Nucleus accumbens (tissue), 56 donors: ENCODE measurements around the gene KSR1.

Source experiments
- DNase-seq, 56 donors: peaks; one replicate each; lab custom pipeline; 2025; lab: John Stamatoyannopoulos, UW

The KSR1 gene

DNA sequence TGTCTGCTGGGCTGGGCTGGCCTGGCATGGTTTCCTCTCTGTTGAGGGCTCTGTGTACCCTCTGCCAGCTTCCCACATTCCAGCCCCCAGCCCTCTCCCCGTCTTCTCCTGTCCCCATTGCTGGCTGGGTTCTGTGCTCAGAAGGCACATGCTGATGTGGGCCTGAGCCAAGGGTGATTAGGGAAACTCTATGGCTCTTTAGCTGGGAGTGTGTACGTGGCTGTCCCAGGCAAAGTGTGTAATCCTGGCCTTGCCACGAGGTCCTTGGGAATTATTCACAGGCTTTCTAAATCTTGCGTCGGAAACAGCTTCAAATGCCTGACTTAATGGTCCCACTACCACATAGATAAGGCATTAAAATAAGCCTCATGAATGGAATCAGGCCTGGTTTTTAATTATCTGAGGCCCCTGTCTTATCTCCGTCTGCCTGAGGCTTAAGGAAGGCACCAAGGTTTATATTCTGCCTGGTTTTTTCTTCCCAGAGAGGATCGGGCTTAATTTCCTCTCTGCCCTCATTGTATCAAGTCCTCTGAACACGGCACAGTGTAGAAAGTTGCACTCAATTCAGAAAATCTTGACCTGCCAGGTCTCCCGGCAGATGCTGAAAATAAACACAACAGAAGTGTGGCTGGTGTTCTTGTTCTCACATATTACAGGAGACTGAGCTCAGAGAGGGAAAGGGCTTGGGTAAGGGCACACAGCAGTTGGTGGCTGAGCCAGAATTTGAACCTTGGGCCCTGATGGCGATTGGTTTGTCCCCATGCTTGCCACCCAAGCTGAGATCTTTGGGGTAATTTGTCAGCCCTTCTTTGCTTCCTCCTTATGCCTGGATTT lies 121.9 kb downstream of the KSR1 start:
- peak in 2 of 56 donors; percentile 7 to 31 for DNase-seq

DNA sequence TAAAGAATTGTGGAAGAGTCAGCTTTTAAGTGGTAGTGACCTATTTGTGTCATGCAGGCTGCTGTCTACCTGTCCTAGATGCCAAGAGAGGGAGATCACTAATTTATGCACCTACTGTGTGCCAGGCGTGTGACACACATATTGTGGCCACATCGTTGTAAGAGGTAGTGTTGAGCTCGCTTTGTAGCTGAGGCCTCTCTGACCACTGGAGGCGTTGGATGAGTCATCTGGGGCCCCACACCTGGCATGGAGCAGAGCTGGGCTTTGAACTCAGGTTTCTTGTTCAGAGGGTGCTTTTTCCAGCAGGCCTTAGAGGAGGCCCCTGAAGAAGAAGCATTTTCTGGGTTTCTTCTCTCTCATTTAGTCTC lies 122.5 kb downstream of the KSR1 start:
- no peak for DNase-seq

DNA sequence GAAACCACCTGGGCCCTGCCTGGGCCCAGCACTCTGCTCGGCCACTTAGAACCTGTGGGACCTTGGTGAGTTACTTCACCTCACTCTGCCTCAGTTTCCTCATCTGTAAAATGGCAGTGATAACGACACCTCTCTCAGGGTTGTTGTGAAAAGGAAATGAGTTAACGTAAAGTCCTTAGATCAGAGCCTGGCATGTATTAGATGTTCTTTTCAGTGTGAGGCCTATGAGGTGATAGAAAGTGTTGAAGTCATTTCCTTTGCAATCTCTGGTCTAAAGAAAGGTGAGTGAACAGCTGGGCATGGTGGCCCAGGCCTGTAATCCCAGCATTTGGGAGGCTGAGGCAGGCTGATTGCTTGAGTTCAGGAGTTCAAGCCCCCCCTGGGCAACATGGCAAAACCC lies 123.1 kb downstream of the KSR1 start:
- DNase-seq: no peak

DNA sequence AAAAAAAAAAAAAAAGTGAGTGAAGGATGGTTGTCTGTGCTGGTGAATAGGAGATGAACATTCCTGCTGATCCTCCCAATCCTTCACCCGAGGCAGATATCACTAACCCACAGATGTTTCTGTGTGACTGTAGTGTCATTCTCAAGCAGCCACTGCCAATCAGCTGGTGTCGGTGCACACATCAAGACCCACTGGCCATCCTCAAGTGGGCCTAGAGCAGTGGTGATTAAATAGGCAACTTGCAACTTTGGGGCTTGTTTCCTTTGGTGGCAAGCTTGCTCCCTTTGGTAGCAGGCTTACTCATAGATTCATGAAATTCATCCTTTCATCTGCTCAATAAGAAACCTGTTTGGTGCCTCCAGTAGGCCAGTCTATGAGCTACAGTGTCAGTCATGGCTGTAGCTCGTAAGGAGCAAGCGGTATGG lies 123.7 kb downstream of the KSR1 start:
- DNase-seq: no peak

DNA sequence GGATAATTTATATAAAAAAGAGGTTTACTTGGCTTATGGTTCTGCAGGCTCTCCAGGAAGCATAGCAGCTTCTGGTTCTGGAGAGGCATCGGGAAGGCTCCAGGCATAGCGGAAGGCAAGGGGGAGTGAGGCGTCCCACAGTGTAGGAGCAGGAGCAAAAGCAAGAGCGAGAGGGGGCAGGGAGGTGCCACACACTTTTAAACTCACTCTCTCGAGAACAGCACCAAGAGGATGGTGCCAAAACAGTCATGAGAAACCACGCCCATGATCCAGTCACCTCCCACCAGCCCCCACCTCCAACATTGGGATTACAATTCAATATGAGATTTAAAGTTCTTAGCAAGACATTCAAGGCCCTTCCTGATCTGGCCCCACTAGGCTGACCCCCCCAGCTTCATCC lies 124.8 kb downstream of the KSR1 start:
- no peak for DNase-seq

DNA sequence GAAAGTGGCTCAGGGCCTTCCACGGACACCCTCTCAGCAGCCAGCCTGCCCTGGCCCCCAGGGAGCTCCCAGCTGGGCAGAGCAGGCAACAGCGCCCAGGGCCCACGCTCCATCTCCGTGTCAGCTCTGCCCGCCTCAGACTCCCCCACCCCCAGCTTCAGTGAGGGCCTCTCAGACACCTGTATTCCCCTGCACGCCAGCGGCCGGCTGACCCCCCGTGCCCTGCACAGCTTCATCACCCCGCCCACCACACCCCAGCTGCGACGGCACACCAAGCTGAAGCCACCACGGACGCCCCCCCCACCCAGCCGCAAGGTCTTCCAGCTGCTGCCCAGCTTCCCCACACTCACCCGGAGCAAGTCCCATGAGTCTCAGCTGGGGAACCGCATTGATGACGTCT lies 126.4 kb downstream of the KSR1 start:
- DNase-seq: no peak

DNA sequence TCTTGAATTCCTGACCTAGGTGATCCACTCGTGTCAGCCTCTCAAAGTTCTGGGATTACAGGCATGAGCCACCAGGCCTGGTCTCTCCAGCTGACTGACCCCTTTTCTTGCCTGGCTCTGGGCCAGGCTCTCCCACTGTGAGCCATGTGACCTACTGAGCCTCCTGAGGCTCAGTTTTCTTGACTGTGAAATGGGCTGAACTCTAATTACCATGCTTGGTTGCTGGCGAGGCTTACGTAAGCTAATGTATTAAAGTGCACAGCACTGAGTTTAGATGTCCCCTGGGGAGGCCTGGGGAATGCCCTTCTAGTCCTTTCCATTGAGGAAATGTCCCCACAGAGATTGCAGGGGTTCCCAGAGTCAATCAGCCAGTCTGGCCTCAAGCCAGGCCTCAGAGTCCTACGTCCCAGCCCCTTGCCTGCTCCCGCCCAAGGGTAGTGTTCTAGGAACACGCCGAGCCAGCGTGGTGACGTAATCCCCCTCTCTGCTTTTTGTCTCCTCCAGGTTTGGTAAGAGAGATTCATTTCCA lies 129.0 kb downstream of the KSR1 start:
- no peak for DNase-seq

DNA sequence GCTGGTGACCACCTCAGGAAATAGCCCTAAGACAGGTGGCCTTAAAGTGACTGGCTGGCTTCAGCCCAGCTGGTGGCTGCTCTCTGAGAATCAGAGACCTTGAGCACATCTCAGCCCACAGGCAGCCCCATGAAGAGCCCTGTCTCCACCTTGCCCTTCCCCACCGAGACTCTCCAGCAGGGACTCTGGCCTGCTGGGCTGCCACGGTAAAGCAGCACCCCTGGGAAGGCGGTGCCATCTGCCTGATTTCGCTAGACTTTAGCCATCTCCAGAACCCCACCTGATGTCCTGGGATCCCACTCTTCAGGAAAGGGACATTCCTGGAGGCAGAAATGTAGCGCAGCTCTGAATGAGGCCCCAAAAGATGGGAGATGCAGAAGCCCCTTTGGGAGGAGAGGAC lies 129.5 kb downstream of the KSR1 start:
- no peak for DNase-seq

DNA sequence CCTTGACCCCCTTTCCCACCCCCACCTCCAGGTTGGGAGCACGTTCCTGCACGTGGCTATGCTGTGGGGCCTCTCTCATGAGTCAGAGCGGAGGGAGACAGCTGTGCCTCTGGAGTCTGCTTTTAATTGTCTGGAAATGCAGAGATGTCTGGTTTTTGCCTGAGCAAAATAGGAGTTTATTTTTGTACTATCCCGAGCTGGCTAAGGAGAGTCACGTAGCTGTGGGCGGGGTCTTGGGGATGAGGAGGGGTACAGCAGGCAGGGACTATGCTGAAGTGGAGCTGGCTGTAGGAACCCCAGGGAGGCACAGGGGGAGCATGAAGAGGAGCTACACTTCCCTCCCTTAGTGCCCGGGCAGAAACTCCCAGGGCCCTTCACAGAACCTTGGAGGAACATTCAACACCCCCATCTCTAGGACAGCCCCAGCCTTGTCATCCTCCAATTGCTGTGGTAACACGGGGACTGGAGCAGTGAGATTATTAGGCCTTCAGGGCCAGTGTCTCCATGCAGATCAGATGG lies 130.0 kb downstream of the KSR1 start:
- DNase-seq: no peak

DNA sequence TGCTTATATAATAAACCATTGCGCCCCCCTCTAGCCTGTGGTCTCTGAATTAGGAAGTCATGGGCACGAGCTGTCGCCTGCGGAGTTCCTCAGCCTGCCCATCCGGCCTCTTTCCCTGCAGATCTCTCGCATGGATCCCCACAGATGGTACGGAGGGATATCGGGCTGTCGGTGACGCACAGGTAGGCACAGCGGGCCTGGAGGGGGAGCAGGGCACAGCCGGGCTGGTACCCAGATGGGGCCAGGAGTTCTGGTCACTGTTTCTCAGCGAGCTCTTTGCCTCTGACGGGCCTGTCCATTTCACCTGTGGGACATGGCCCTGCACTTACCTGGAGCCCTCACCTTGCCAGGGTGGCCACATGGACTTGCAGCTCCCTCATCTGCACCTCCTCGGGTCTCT lies 132.1 kb downstream of the KSR1 start:
- DNase-seq: no peak

DNA sequence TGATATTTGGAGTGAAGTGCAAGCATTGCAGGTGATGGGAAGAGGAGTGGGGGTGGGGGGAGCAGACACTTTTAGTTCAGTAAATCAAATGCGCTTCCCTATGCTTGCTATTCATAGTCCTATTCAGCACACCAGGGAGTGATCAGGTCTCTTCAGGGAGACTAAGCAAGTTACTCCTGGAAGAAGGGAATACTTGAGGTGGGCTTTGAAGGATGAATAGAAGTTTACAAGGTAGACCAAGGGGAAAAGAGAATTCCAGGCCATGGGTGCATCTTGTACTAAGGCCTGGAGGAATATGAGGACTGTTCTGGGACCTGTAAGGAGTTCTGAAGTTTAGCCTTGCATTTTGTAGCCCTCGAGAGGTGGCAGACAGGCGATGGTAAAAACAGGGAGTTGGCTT lies 134.6 kb downstream of the KSR1 start:
- DNase-seq: no peak

DNA sequence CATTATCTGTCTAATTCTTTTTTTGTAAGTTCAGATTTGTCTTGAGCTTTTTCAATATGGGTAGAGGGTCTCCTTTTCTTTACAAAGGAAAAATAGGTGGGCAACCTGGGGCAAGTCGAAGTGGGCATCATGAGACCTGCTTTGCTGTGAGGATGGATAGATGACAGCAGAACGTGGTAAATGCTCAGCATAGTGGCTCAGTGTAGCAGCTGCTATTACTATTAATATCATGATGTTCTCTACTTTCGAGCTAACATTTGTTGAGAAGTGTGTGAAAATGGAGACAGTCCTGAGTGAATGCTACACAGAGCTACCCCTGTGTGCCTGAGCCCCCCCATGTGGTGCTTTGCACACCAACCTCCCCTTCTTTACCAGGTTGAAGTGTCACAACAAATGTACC lies 135.7 kb downstream of the KSR1 start:
- DNase-seq: no peak

DNA sequence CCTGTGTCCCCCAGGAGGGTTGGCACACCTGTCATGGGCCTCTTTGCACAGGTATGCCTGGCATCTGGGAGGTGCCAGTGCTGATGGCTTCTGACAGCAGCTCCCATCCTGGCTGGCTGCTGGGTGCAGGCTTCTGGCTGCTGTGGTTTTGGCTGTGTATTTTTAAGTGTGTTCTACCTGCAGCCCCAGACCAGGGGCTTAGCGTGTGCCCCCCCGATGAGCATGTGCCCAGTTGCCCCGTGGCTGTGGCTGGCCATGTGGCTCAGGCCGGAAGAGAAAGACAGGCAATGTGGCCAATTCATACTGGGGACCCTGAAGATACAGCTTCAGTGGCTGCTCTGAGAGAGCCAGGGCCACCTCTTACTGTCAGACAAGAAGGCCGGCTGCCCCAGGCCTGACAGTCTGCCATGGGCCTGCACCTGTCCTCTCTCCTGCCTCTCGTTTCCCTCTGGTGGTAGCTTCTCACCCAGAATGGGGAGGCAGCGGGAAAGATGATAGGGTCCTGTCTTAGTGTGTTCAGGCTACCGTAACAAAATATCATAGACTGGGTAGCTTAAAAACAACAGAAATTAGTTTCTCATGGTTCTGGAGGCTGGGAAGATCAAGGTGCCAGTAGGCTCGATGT lies 137.1 kb downstream of the KSR1 start:
- no peak for DNase-seq

DNA sequence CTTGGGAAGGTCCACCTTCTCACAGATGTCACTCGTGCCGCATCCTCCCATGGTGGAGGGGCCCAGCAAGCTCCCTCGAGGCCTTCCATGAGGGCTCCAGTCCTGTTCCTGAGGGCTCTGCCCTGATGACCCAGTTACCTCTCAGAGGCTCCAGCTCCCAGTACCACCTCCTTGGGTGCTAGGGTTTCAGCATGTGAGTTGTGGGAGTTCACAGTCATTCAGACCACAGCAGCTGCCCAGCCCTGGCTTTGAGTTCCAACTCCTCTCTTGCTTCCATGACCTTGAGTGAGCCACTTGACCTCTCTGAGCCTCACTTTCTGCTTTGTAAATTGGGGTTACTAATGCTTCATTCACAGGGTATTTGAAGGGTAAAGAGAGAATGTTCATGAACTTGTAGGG lies 137.6 kb downstream of the KSR1 start:
- DNase-seq: no peak

DNA sequence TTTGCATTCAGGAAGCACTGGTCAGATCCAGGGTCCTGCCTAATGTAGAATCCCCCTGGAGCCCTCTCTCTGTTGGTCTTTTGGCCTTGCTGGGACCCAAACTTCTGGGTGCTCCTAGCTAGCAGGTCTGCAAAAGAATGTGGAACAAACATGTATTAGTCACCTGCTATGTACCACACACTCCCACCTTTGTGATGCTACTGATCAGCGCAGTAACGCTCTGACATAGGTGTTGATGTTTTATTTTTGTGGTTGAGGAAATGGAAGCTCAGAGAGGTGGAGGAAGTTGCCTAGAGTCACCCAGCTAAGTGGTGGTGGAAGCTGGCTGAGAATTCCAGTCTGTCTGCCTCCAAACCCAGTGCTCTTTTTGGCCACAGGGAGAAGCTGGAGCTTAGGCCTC lies 139.0 kb downstream of the KSR1 start:
- DNase-seq: no peak

DNA sequence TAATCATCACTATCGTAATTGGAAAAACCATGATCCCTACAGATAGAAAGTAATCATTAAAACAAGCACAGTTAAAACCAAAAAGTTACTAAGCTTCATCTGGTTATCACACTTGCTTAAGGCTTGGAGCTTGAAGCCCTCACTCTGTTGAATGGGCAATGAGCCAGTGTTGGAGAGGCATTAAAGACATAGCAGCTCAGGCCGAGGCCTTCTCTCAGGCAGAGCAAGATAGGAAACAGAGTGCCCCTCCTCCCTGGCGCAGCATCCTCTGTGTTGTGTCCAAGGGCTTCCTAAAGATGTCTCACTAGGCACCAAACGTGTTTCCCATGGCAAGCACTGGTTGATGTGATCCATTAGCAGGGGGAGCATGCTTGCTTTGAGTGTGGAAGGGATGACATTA lies 139.8 kb downstream of the KSR1 start:
- DNase-seq: peak in 1 of 56 donors; percentile 4

DNA sequence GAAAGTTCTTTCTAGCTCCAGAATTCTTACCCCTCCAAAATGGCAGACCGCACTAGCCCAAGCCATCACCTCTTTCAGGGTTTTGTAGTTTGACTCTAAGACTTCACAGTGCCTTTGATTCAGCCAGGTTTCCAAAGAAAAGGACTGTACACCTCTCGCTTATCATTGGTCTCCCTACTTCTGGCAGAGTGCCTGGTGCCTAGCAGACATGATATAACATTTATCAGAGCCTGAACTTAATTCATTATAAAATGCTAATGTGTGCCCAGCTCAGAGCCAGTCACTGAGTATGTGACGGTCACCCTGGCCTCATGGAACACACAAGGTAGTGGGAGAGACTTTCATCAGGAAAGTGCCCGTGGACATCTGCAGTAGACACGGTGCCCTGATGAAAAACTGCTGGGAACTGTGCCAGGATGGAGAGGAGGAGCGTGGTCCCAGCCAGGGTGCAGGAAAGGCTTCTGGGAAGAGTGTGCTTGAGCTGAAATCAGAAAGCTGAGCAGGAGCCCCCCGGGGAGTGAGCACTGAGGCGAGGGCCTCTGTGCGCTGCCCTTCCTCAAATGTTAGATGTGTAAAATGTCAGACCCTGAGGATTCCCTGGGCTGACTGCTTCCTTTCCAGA lies 140.4 kb downstream of the KSR1 start:
- DNase-seq: peak in 3 of 56 donors; percentile 1 to 20 (median 5)

DNA sequence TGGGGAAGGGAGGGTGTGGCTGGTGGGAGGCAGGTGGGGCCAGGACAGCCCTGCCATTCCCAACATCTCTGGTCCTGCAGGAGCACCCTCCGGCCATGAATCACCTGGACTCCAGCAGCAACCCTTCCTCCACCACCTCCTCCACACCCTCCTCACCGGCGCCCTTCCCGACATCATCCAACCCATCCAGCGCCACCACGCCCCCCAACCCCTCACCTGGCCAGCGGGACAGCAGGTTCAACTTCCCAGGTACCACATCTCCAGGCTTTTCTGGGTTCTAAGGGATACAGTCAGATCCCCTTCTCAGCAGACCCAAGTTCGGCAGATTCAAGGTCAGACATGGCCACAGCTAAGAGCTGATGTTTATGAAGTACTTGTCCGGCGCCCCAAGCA lies 140.9 kb downstream of the KSR1 start:
- DNase-seq: no peak

DNA sequence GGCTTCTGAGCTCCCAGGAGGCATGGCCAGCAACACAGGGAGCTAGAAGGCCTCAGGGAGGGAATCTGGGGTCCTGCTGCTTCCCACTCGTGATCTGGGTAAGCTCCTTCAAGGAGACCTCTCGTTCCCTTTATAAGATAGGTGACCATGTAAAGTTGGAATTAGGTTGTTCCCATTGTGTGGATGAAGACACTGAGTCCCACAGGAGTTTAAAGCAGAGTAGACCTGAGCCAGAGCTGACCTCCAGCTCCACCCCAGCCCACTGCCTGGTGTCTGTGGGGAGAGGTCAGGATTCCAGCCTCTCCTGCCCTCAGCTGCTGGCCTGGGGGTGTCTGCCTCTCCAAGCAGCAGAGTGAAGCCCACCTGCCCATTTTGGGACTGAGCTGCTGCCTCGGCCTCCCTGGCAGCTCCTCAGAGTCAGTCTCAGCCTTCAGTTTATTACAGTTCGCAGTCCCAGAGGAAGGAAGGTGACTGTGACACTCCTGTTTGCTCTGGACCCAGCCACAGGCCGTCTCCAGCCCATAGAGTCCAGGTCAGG lies 141.6 kb downstream of the KSR1 start:
- DNase-seq: no peak

DNA sequence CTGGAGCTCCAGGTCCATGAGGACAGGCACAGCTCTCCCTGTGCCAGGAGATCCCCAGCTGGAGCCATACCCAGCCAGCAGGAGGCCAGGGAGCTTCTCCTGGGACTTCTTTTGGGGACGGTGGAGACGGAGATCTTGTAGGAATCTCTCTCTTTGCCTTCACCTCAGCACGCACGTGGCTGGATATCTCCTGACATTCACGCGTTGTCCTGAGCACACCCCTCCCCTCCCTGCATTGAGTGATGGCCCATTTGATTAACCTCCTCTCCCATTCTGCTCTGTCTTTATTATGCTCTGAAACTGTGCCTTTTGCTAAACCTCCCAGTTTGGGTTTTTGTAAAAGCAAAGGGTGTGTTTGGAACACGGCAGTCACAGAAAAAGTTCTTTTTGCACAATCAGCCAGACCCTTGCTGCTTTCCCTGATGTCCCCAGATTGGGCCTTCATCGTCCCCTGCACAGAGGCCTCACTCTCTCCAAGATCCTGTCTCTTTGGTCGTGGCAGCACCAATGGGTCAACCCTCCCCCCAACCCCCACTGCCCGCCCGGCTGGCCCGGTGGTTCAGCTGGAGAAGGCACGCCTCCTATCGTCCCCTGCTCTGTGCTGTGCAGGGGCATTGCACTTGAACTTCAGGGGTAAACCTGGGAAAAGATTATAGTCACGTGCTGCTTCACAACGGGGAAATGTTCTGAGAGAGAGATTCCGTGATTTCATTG lies 142.2 kb downstream of the KSR1 start:
- peak in 1 of 56 donors; percentile 17 for DNase-seq
